Natural killer cell treated with Interleukin-12 subunit alpha and Interleukin-12 subunit beta and Interleukin-15 and Interleukin-18, amount 100 ng/mL, for 72 hours (primary cell): ENCODE measurements around the gene STK32C. TPM values are rescaled to one million over a fixed set of nuclear protein-coding genes. Genes with fewer than 3 reads are reported as not detected.
"Not testable (repeated sequence)": the region's sequence is repeated elsewhere in the genome, so short reads cannot be mapped to it uniquely, and the experiment has no call there.

Experiments
- ATAC-seq, 2 donors: fragments of 150-1000 bp; cut with Tn5 transposase in 1 of 2; sonication (Bioruptor Pico), chemical (Tn5 transposase) in 1 of 2; 2 replicates each; pipeline ENCODE4 v1.10.0; 2021
- DNase-seq: peaks from one replicate; pipeline ENCODE4 v3.0.0; 2022; ENCODE audit warnings: low spot score
- H3K27ac Mint-ChIP-seq, 2 donors: 1 replicate in 1 of 2; 2 replicates in 1 of 2; pipeline ENCODE4 v1.8.0; 2022; ENCODE audit warnings: mixed read lengths in 2 of 2, mild to moderate bottlenecking in 1 of 2, moderate library complexity in 1 of 2
- H3K27me3 Mint-ChIP-seq, 2 donors: 1 replicate in 1 of 2; 2 replicates in 1 of 2; pipeline ENCODE4 v1.8.0; 2022; ENCODE audit warnings: mixed read lengths in 2 of 2
- H3K36me3 Mint-ChIP-seq: one replicate; pipeline ENCODE4 v1.8.0; 2022; ENCODE audit warnings: mixed read lengths
- H3K4me1 Mint-ChIP-seq, 2 donors: 1 replicate in 1 of 2; 2 replicates in 1 of 2; pipeline ENCODE4 v1.8.0; 2022; ENCODE audit warnings: low read depth in 2 of 2, mixed read lengths in 2 of 2, mild to moderate bottlenecking in 1 of 2
- H3K4me3 Mint-ChIP-seq: one replicate; pipeline ENCODE4 v1.8.0; 2022; ENCODE audit warnings: mixed read lengths
- H3K9me3 Mint-ChIP-seq: 2 replicates; pipeline ENCODE4 v1.8.0; 2022; ENCODE audit warnings: mixed read lengths
- total RNA-seq, 2 donors: library from RNA; stranded (reverse); gene quantifications; one replicate each; pipeline ENCODE4 v1.2.3, GENCODE V29; 2022

STK32C gene
- total RNA-seq, 2 donors from 2014 or later, result 29.2 to 34.6 TPM

GRCh38 chr10:132298038-132298881 is 9.5 kb downstream of the STK32C start:
- Mint-ChIP-seq H3K36me3 (no peaks in the 10 kb centered on the region), H3K27me3 (no peaks in the 10 kb centered on the region), H3K4me1 (peaks cover 18 to 29% of the 10 kb centered on the region in 2 donors), H3K9me3 (no peaks in the 10 kb centered on the region), H3K27ac (no peak overlapping the region), H3K4me3 (no peak overlapping the region)
- ATAC-seq (peak in 1 of 2 donors; percentile 7), DNase-seq (peak; percentile 40)

GRCh38 chr10:132297526-132297925 is 10.2 kb downstream of the STK32C start:
- H3K27ac Mint-ChIP-seq, result no peak overlapping the region
- no peak overlapping the region for H3K4me3 Mint-ChIP-seq
- no peak for DNase-seq
- H3K27me3 Mint-ChIP-seq, result no peaks in the 10 kb centered on the region
- H3K36me3 Mint-ChIP-seq, result no peaks in the 10 kb centered on the region
- H3K4me1 Mint-ChIP-seq, result peaks cover 16 to 32% of the 10 kb centered on the region in 2 donors
- no peaks in the 10 kb centered on the region for H3K9me3 Mint-ChIP-seq
- no peak for ATAC-seq

GRCh38 chr10:132296666-132297443 is 10.9 kb downstream of the STK32C start:
- no peaks in the 10 kb centered on the region for H3K9me3 Mint-ChIP-seq
- H3K27ac Mint-ChIP-seq, result no peak overlapping the region
- DNase-seq (no peak), ATAC-seq (peak in 1 of 2 donors; percentile 4)
- H3K4me3 Mint-ChIP-seq, result no peak overlapping the region
- H3K27me3 Mint-ChIP-seq, result no peaks in the 10 kb centered on the region
- H3K36me3 Mint-ChIP-seq, result no peaks in the 10 kb centered on the region
- peaks cover 21 to 36% of the 10 kb centered on the region in 2 donors for H3K4me1 Mint-ChIP-seq

GRCh38 chr10:132295481-132295880 is 12.3 kb downstream of the STK32C start:
- not testable (repeated sequence) for ATAC-seq, H3K9me3 Mint-ChIP-seq, H3K4me3 Mint-ChIP-seq, H3K36me3 Mint-ChIP-seq, DNase-seq, H3K27me3 Mint-ChIP-seq, H3K27ac Mint-ChIP-seq
- H3K4me1 Mint-ChIP-seq, result peaks cover 16 to 31% of the 10 kb centered on the region in 2 donors

- Mint-ChIP-seq H3K4me3 (no peak overlapping the region), H3K36me3 (no peaks in the 10 kb centered on the region), H3K27me3 (no peaks in the 10 kb centered on the region), H3K27ac (no peak overlapping the region), H3K9me3 (no peaks in the 10 kb centered on the region), H3K4me1 (peaks cover 15 to 34% of the 10 kb centered on the region in 2 donors)
- no peak for ATAC-seq
- DNase-seq, result no peak
These were observed 13.0 kb downstream of the STK32C start for GRCh38 chr10:132294561-132295318.

GRCh38 chr10:132293813-132294520 is 13.8 kb downstream of the STK32C start:
- no peak for ATAC-seq
- no peak overlapping the region for H3K27ac Mint-ChIP-seq
- no peaks in the 10 kb centered on the region for H3K9me3 Mint-ChIP-seq
- DNase-seq, result no peak
- H3K4me1 Mint-ChIP-seq, result peaks cover 15 to 32% of the 10 kb centered on the region in 2 donors
- no peaks in the 10 kb centered on the region for H3K36me3 Mint-ChIP-seq
- no peak overlapping the region for H3K4me3 Mint-ChIP-seq
- no peaks in the 10 kb centered on the region for H3K27me3 Mint-ChIP-seq

GRCh38 chr10:132293201-132293812 is 14.4 kb downstream of the STK32C start:
- Mint-ChIP-seq H3K4me1 (peaks cover 15 to 29% of the 10 kb centered on the region in 2 donors), H3K9me3 (no peaks in the 10 kb centered on the region), H3K27me3 (no peaks in the 10 kb centered on the region), H3K4me3 (no peak overlapping the region), H3K27ac (no peak overlapping the region), H3K36me3 (no peaks in the 10 kb centered on the region)
- no peak for ATAC-seq
- DNase-seq, result no peak

GRCh38 chr10:132292287-132293200 is 15.2 kb downstream of the STK32C start:
- Mint-ChIP-seq H3K9me3 (no peaks in the 10 kb centered on the region), H3K36me3 (no peaks in the 10 kb centered on the region), H3K27me3 (no peaks in the 10 kb centered on the region), H3K4me1 (peaks cover 15 to 33% of the 10 kb centered on the region in 2 donors), H3K27ac (no peak overlapping the region), H3K4me3 (no peak overlapping the region)
- ATAC-seq (no peak), DNase-seq (no peak)

GRCh38 chr10:132291826-132292225 is 15.9 kb downstream of the STK32C start:
- H3K27me3 Mint-ChIP-seq, result no peaks in the 10 kb centered on the region
- ATAC-seq, result no peak

GRCh38 chr10:132290631-132291030 is 17.1 kb downstream of the STK32C start:
- no peak overlapping the region for H3K27ac Mint-ChIP-seq
- no peaks in the 10 kb centered on the region for H3K36me3 Mint-ChIP-seq
- ATAC-seq (no peak), DNase-seq (no peak)
- no peaks in the 10 kb centered on the region for H3K9me3 Mint-ChIP-seq
- H3K27me3 Mint-ChIP-seq, result no peaks in the 10 kb centered on the region
- H3K4me3 Mint-ChIP-seq, result no peak overlapping the region
- peaks cover 15 to 30% of the 10 kb centered on the region in 2 donors for H3K4me1 Mint-ChIP-seq

More at GRCh38 chr10:132291826-132292225, 15.9 kb downstream of the STK32C start:
- Mint-ChIP-seq H3K4me1 (peaks cover 15 to 30% of the 10 kb centered on the region in 2 donors), H3K27ac (no peak overlapping the region), H3K9me3 (no peaks in the 10 kb centered on the region), H3K4me3 (no peak overlapping the region), H3K36me3 (no peaks in the 10 kb centered on the region)
- DNase-seq, result no peak

- Mint-ChIP-seq H3K9me3 (no peaks in the 10 kb centered on the region), H3K36me3 (no peaks in the 10 kb centered on the region), H3K27ac (no peak overlapping the region), H3K4me1 (peaks cover 6 to 21% of the 10 kb centered on the region in 2 donors), H3K27me3 (no peaks in the 10 kb centered on the region), H3K4me3 (no peak overlapping the region)
- DNase-seq (no peak), ATAC-seq (no peak)
These were observed 18.3 kb downstream of the STK32C start for GRCh38 chr10:132289439-132289838.
